DND-41 (cell line): ENCODE results near the gene CFAP73.

ENCODE experiments used
- EZH2 ChIP-seq: IDR thresholded peaks from 3 replicates; pipeline ENCODE4 v1.6.1; 2012; ENCODE audit warnings: borderline replicate concordance, low read depth, mild to moderate bottlenecking, moderate library complexity, low read length, inconsistent platforms; ENCODE audit not compliant: severe bottlenecking
- TF ChIP-seq, protein P1 (sequence below): IDR thresholded peaks from 2 replicates; pipeline ENCODE4 v1.5.1; 2012; ENCODE audit warnings: borderline replicate concordance, low read length, moderate library complexity, mild to moderate bottlenecking; ENCODE audit not compliant: poor library complexity, severe bottlenecking; ENCODE audit errors: extremely low read depth

DNA sequence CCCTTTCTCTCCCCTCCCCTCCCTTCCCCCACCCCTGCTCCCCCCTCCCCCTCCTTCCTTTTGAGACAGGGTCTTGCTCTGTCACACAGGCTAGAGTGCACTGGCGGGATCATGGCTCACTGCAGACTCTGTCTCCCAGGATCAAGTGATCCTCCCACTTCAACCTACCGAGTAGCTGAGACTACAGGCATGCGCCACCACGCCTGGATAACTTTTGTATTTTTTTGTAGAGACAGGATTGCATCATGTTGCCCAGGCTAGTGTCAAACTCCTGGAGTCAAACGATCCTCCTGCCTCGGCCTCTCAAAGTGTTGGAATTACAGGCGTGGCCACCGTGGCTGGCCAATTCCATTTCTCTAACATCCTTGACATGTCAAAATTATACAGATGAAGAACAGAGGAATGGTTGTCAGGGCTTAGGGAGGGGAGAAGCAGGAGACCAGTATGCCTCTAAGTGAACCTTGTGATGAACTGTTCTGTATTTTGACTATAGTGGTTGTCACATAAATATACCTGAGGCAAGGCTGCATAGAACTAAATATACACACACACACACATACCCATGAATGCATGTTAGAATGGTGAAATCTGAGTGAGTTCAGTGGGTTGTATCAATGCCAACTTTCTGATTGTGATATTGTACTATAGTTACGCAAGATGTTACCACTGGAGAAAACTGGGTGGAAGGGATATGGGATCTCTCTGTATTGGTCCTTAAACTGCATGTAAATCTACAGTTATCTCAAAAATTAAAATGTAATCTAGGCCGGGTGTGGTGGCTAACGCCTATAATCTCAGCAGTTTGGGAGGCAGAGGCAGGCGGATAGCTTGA lies 3.6 kb upstream of the CFAP73 start:
- TF ChIP-seq, protein P1, sequence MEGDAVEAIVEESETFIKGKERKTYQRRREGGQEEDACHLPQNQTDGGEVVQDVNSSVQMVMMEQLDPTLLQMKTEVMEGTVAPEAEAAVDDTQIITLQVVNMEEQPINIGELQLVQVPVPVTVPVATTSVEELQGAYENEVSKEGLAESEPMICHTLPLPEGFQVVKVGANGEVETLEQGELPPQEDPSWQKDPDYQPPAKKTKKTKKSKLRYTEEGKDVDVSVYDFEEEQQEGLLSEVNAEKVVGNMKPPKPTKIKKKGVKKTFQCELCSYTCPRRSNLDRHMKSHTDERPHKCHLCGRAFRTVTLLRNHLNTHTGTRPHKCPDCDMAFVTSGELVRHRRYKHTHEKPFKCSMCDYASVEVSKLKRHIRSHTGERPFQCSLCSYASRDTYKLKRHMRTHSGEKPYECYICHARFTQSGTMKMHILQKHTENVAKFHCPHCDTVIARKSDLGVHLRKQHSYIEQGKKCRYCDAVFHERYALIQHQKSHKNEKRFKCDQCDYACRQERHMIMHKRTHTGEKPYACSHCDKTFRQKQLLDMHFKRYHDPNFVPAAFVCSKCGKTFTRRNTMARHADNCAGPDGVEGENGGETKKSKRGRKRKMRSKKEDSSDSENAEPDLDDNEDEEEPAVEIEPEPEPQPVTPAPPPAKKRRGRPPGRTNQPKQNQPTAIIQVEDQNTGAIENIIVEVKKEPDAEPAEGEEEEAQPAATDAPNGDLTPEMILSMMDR, result no peak
- no peak for TF ChIP-seq EZH2
